Measurements from ENCODE around the gene ANK2. TPM values are rescaled to one million over a fixed set of nuclear protein-coding genes. Genes with fewer than 3 reads are reported as not detected.

The ANK2 gene
- total RNA-seq, 2 donors from 2014 or later, result 70.0 to 124 TPM

- H3K4me3 Mint-ChIP-seq, result no peak overlapping the region
- 97 to 100% methylated on average over 4 to 5 of the region's 5 CpGs for WGBS, 2 experiments (ENCODE audit: insufficient coverage in 1 of 2, insufficient read length in 1 of 2)
- H3K4me1 Mint-ChIP-seq, result peaks cover 30% of the 10 kb centered on the region
- Histone ChIP-seq H3K4me1 (ENCODE audit: control insufficient read depth, insufficient read depth, low read length) (peaks cover 19% of the 10 kb centered on the region), H3K27ac (ENCODE audit: low read depth, low read length) (no peak overlapping the region), H3K36me3 (ENCODE audit: control insufficient read depth, insufficient read depth, low read length) (peaks cover 17% of the 10 kb centered on the region), H3K4me3 (ENCODE audit: low read length) (no peak overlapping the region), H3K27me3 (ENCODE audit: control insufficient read depth, insufficient read depth, low read length, poor library complexity, severe bottlenecking) (no peaks in the 10 kb centered on the region), H3K9ac (ENCODE audit: extremely low read depth, low read length, poor library complexity, severe bottlenecking) (no peak overlapping the region), H3K9me3 (ENCODE audit: control insufficient read depth, low read length) (no peaks in the 10 kb centered on the region)
- H3K9me3 Mint-ChIP-seq, result no peaks in the 10 kb centered on the region
- H3K36me3 Mint-ChIP-seq (ENCODE audit: low read depth), result peaks cover 20% of the 10 kb centered on the region
- no peaks in the 10 kb centered on the region for H3K27me3 Mint-ChIP-seq (ENCODE audit: insufficient read depth)
- no peak for TF ChIP-seq CTCF (conservative IDR thresholded peaks at IDR 0.05)
- no peak overlapping the region for H3K27ac Mint-ChIP-seq
- no peak for DNase-seq
Measured at GRCh38 chr4:113173126-113173792, 123.8 kb downstream of the ANK2 start.

- no peak overlapping the region for H3K4me3 ChIP-seq (ENCODE audit: low read length)
- H3K27ac Mint-ChIP-seq, result no peak overlapping the region
- peaks cover 19% of the 10 kb centered on the region for H3K4me1 ChIP-seq (ENCODE audit: control insufficient read depth, insufficient read depth, low read length)
- peaks cover 20% of the 10 kb centered on the region for H3K36me3 Mint-ChIP-seq (ENCODE audit: low read depth)
- TF ChIP-seq CTCF (conservative IDR thresholded peaks at IDR 0.05), result no peak
- no peak overlapping the region for H3K4me3 Mint-ChIP-seq
- no peak overlapping the region for H3K9ac ChIP-seq (ENCODE audit: extremely low read depth, low read length, poor library complexity, severe bottlenecking)
- DNase-seq, result no peak
- no peaks in the 10 kb centered on the region for H3K9me3 ChIP-seq (ENCODE audit: control insufficient read depth, low read length)
- H3K27me3 ChIP-seq (ENCODE audit: control insufficient read depth, insufficient read depth, low read length, poor library complexity, severe bottlenecking), result no peaks in the 10 kb centered on the region
- no peaks in the 10 kb centered on the region for H3K9me3 Mint-ChIP-seq
- peaks cover 17% of the 10 kb centered on the region for H3K36me3 ChIP-seq (ENCODE audit: control insufficient read depth, insufficient read depth, low read length)
- WGBS, 2 experiments (ENCODE audit: insufficient coverage in 1 of 2, insufficient read length in 1 of 2), result 90 to 100% methylated on average over 2 to 3 of the region's 3 CpGs
- peaks cover 24% of the 10 kb centered on the region for H3K4me1 Mint-ChIP-seq
- no peaks in the 10 kb centered on the region for H3K27me3 Mint-ChIP-seq (ENCODE audit: insufficient read depth)
- H3K27ac ChIP-seq (ENCODE audit: low read depth, low read length), result no peak overlapping the region
Measured at GRCh38 chr4:113173793-113174264, 124.4 kb downstream of the ANK2 start.

- DNase-seq, result no peak
- no peak overlapping the region for H3K9ac ChIP-seq (ENCODE audit: extremely low read depth, low read length, poor library complexity, severe bottlenecking)
- no peaks in the 10 kb centered on the region for H3K9me3 ChIP-seq (ENCODE audit: control insufficient read depth, low read length)
- H3K27ac ChIP-seq (ENCODE audit: low read depth, low read length), result no peak overlapping the region
- 100% methylated on average over 1 of the region's 1 CpG; no CpG with 5 or more reads in 1 of the 2 experiments for WGBS, 2 experiments (ENCODE audit: insufficient coverage in 1 of 2, insufficient read length in 1 of 2)
- Mint-ChIP-seq H3K27me3 (ENCODE audit: insufficient read depth) (no peaks in the 10 kb centered on the region), H3K36me3 (ENCODE audit: low read depth) (peaks cover 20% of the 10 kb centered on the region), H3K4me1 (no peaks in the 10 kb centered on the region), H3K9me3 (no peaks in the 10 kb centered on the region), H3K27ac (no peak overlapping the region), H3K4me3 (no peak overlapping the region)
- no peak overlapping the region for H3K4me3 ChIP-seq (ENCODE audit: low read length)
- no peaks in the 10 kb centered on the region for H3K4me1 ChIP-seq (ENCODE audit: control insufficient read depth, insufficient read depth, low read length)
- TF ChIP-seq CTCF (conservative IDR thresholded peaks at IDR 0.05), result no peak
- no peaks in the 10 kb centered on the region for H3K27me3 ChIP-seq (ENCODE audit: control insufficient read depth, insufficient read depth, low read length, poor library complexity, severe bottlenecking)
- H3K36me3 ChIP-seq (ENCODE audit: control insufficient read depth, insufficient read depth, low read length), result peaks cover 16% of the 10 kb centered on the region
Measured at GRCh38 chr4:113179091-113179490, 129.6 kb downstream of the ANK2 start.

Data from endodermal cell (in vitro differentiated cells).